Keratinocyte (primary cell): Measurements from ENCODE around the gene DNPEP.

Experiments
- EZH2 ChIP-seq: IDR thresholded peaks from one replicate; pipeline ENCODE4 v1.6.1; 2012; ENCODE audit warnings: inconsistent platforms, mild to moderate bottlenecking, low read length, moderate library complexity
- TF ChIP-seq, protein P1 (sequence below), 3 experiments: IDR thresholded peaks in 1 of 3; conservative IDR thresholded peaks in 1 of 3; optimal IDR thresholded peaks in 1 of 3; 2 replicates in 2 of 3; 3 replicates in 1 of 3; pipeline versions ENCODE3 to v1.5.1; 2011; ENCODE audit warnings: low read length in 3 of 3, mild to moderate bottlenecking in 3 of 3, moderate library complexity in 2 of 3, control low read depth in 1 of 3, inconsistent platforms in 1 of 3; ENCODE audit not compliant: insufficient read depth in 2 of 3; ENCODE audit errors: extremely low read depth in 1 of 3

GRCh38 chr2:219381448-219381847 is 6.3 kb downstream of the DNPEP start:
- TF ChIP-seq, protein P1, sequence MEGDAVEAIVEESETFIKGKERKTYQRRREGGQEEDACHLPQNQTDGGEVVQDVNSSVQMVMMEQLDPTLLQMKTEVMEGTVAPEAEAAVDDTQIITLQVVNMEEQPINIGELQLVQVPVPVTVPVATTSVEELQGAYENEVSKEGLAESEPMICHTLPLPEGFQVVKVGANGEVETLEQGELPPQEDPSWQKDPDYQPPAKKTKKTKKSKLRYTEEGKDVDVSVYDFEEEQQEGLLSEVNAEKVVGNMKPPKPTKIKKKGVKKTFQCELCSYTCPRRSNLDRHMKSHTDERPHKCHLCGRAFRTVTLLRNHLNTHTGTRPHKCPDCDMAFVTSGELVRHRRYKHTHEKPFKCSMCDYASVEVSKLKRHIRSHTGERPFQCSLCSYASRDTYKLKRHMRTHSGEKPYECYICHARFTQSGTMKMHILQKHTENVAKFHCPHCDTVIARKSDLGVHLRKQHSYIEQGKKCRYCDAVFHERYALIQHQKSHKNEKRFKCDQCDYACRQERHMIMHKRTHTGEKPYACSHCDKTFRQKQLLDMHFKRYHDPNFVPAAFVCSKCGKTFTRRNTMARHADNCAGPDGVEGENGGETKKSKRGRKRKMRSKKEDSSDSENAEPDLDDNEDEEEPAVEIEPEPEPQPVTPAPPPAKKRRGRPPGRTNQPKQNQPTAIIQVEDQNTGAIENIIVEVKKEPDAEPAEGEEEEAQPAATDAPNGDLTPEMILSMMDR (optimal IDR thresholded peaks at IDR 0.05 in 1 of 3, IDR thresholded peaks at IDR 0.05 in 1 of 3, conservative IDR thresholded peaks at IDR 0.05 in 1 of 3; ENCODE audit: extremely low read depth in 1 of 3, insufficient read depth in 2 of 3, low read length in 3 of 3), result no peak
- no peak for TF ChIP-seq EZH2
